Endothelial cell of umbilical vein (primary cell): Measurements from ENCODE around the gene CHN2. TPM values are rescaled to one million over a fixed set of nuclear protein-coding genes. Genes with fewer than 3 reads are reported as not detected.

ENCODE experiments used
- BruUV-seq: library from RNA; stranded (reverse); fragments of 400-500 nt; replicated peaks from 2 replicates; lab custom pipeline; 2021; lab: Mats Ljungman, UMichigan
- CTCF ChIA-PET: fragments of 300-600, 350-600 bp; sonication (Branson Sonifier 250); formaldehyde crosslinking; loops from one replicate; lab custom pipeline; 2021; ENCODE audit warnings: antibody characterized with exemption, inconsistent platforms; lab: Charles Lee
- POLR2A ChIA-PET: fragments of 300-600, 350-600 bp; sonication (Branson Sonifier 250); formaldehyde crosslinking; loops from one replicate; lab custom pipeline; 2021; ENCODE audit warnings: antibody characterized with exemption, inconsistent platforms; lab: Charles Lee
- DNase-seq: peaks from one replicate; pipeline ENCODE4 v3.0.0-alpha.2; 2011; ENCODE audit warnings: low read depth, low spot score
- FAIRE-seq: peaks from 2 replicates; lab custom pipeline; 2011; peaks lifted over from hg19 to GRCh38; lab: Jason Lieb, UNC
- H2AFZ ChIP-seq: 2 replicates; pipeline ENCODE4 v1.6.0; 2012; ENCODE audit warnings: low read depth, low read length, control low read depth, inconsistent platforms
- H3K27ac ChIP-seq: 2 replicates; pipeline ENCODE4 v1.5.1; 2011; ENCODE audit warnings: low read depth, mild to moderate bottlenecking, control low read depth, low read length, moderate library complexity; ENCODE audit not compliant: insufficient read depth
- H3K27me3 ChIP-seq, 2 experiments: 2 replicates each; pipeline versions ENCODE4 v1.6.0 to v1.6.1; 2011; ENCODE audit warnings: low read length in 2 of 2, mixed read lengths in 1 of 2; ENCODE audit not compliant: control insufficient read depth in 2 of 2, insufficient read depth in 2 of 2
- H3K36me3 ChIP-seq, 2 experiments: 2 replicates in 1 of 2; 3 replicates in 1 of 2; pipeline ENCODE4 v1.5.1; 2011; ENCODE audit warnings: low read length in 2 of 2, mild to moderate bottlenecking in 1 of 2, moderate library complexity in 1 of 2; ENCODE audit not compliant: control insufficient read depth in 2 of 2, insufficient read depth in 2 of 2; ENCODE audit errors: extremely low read depth in 1 of 2
- H3K4me1 ChIP-seq: 3 replicates; pipeline ENCODE4 v1.5.1; 2011; ENCODE audit warnings: mild to moderate bottlenecking, low read length; ENCODE audit not compliant: control insufficient read depth, insufficient read depth; ENCODE audit errors: extremely low read depth
- H3K4me2 ChIP-seq: 2 replicates; pipeline ENCODE4 v1.6.1; 2011; ENCODE audit warnings: low read length, control low read depth, mixed read lengths; ENCODE audit not compliant: insufficient read depth
- H3K4me3 ChIP-seq, 3 experiments: fragments of 200-600 bp in 1 of 3; sonication (generic), shearing (Covaris generic) in 1 of 3; replicated peaks in 1 of 3; 2 replicates each; pipeline ENCODE4 v1.5.1; 2011 to 2016; ENCODE audit warnings: control low read depth in 3 of 3, low read length in 3 of 3, mild to moderate bottlenecking in 2 of 3, inconsistent platforms in 1 of 3, low read depth in 1 of 3, moderate library complexity in 1 of 3; ENCODE audit not compliant: insufficient read depth in 1 of 3
- H3K79me2 ChIP-seq: 2 replicates; pipeline ENCODE4 v1.6.0; 2012; ENCODE audit warnings: low read length, inconsistent platforms; ENCODE audit not compliant: control insufficient read depth, insufficient read depth
- H3K9ac ChIP-seq: replicated peaks from 2 replicates; pipeline ENCODE3; 2011; ENCODE audit warnings: low read length, control low read depth; ENCODE audit not compliant: insufficient read depth; ENCODE audit errors: extremely low read depth
- H3K9me1 ChIP-seq: replicated peaks from 3 replicates; pipeline ENCODE4 v1.6.0; 2011; ENCODE audit warnings: mild to moderate bottlenecking, low read length; ENCODE audit not compliant: control insufficient read depth, insufficient read depth; ENCODE audit errors: extremely low read depth
- H3K9me3 ChIP-seq: replicated peaks from 2 replicates; pipeline ENCODE4 v1.5.1; 2012; ENCODE audit warnings: low read length, inconsistent platforms; ENCODE audit not compliant: control insufficient read depth, insufficient read depth
- H4K20me1 ChIP-seq: replicated peaks from 2 replicates; pipeline ENCODE3; 2011; ENCODE audit warnings: mild to moderate bottlenecking, low read length; ENCODE audit not compliant: control insufficient read depth, insufficient read depth; ENCODE audit errors: extremely low read depth
- CTCF ChIP-seq, 2 donors: IDR thresholded peaks; 1 replicate in 1 of 2; 2 replicates in 1 of 2; pipeline ENCODE4 v1.5.1; 2011; ENCODE audit warnings: low read length in 2 of 2, mild to moderate bottlenecking in 2 of 2, moderate library complexity in 2 of 2, control low read depth in 1 of 2, inconsistent platforms in 1 of 2, low read depth in 1 of 2; ENCODE audit not compliant: insufficient read depth in 1 of 2; ENCODE audit errors: extremely low read depth in 1 of 2
- EZH2 ChIP-seq: IDR thresholded peaks from 2 replicates; pipeline ENCODE4 v1.6.1; 2012; ENCODE audit warnings: borderline replicate concordance, low read depth, mild to moderate bottlenecking, moderate library complexity, low read length, inconsistent platforms; ENCODE audit not compliant: severe bottlenecking
- FOS ChIP-seq: IDR thresholded peaks from 2 replicates; pipeline ENCODE4 v1.6.1; 2011; ENCODE audit warnings: mild to moderate bottlenecking, low read length, moderate library complexity, borderline replicate concordance; ENCODE audit not compliant: insufficient read depth
- GATA2 ChIP-seq: IDR thresholded peaks from 2 replicates; pipeline ENCODE4 v1.7.0; 2011; ENCODE audit warnings: low read depth, mild to moderate bottlenecking, moderate library complexity, mixed read lengths, low read length; ENCODE audit not compliant: insufficient read length, insufficient read depth
- JUN ChIP-seq: IDR thresholded peaks from 2 replicates; pipeline ENCODE4 v1.6.1; 2011; ENCODE audit warnings: borderline replicate concordance, low read depth; ENCODE audit not compliant: insufficient read length, insufficient read depth
- MAX ChIP-seq: IDR thresholded peaks from 2 replicates; pipeline ENCODE4 v1.6.1; 2011; ENCODE audit not compliant: insufficient read depth, insufficient read length
- MYC ChIP-seq: IDR thresholded peaks from one replicate; pipeline ENCODE4 v1.6.1; 2011; ENCODE audit warnings: mild to moderate bottlenecking, low read depth, low read length
- POLR2A ChIP-seq: IDR thresholded peaks from 2 replicates; pipeline ENCODE4 v1.6.1; 2012; ENCODE audit warnings: low read depth, mild to moderate bottlenecking, control low read depth, low read length
- POLR2AphosphoS5 ChIP-seq: IDR thresholded peaks from 2 replicates; pipeline ENCODE4 v1.6.1; 2012; ENCODE audit warnings: low read depth, mild to moderate bottlenecking, control low read depth, low read length, moderate library complexity; ENCODE audit not compliant: insufficient read depth
- dilution Hi-C: fragments of 300-500 bp; cut with MboI; formaldehyde crosslinking; loops from one replicate; pipeline ENCODE4 v1.15.0; 2019; ENCODE audit warnings: low sequenced_read_pairs; ENCODE audit not compliant: extremely low pct_ligation_motif_present
- intact Hi-C: fragments of 100-400 bp; cut with micrococcal nuclease; formaldehyde crosslinking; loops from one replicate; pipeline ENCODE4 v1.10.0; 2022
- polyA plus RNA-seq, 4 experiments: library from polyadenylated mRNA; depleted of rRNA in 3 of 4; stranded (reverse) in 3 of 4; unstranded in 1 of 4; fragments of >200 nt; gene quantifications; 2 replicates each; pipeline versions ENCODE4 v1.2.1 to v1.2.3, GENCODE V29; 2011 to 2012; ENCODE audit warnings: missing spikeins in 1 of 4
- total RNA-seq: library from RNA; stranded (reverse); gene quantifications from 2 replicates; pipeline ENCODE4 v1.2.3, GENCODE V29; 2021

Gene CHN2
- total and polyA plus RNA-seq, 2 donors (not counting 3 experiments of a cell fraction or from before 2014, with no cell fraction given), result 1.4 to 5.0 TPM

GRCh38 chr7:29356631-29357030 lies 162.1 kb downstream of the CHN2 start:
- intact Hi-C loops (no loop called here), dilution Hi-C loops (no loop called here)
- H3K4me2 ChIP-seq, result no peak overlapping the region
- FAIRE-seq (no peak), DNase-seq (no peak)
- POLR2A ChIA-PET, result no interaction called here
- H3K4me1 ChIP-seq, result no peaks in the 10 kb centered on the region
- H4K20me1 ChIP-seq, result no peaks in the 10 kb centered on the region
- CTCF ChIA-PET, result interaction anchor here (0.7 kb wide), 1 partner anchor 16 kb away, joined by 4 read pairs; no protein-coding TSS in a partner anchor
- H3K27ac ChIP-seq, result no peak overlapping the region
- no peaks in the 10 kb centered on the region for H3K9me1 ChIP-seq
- BruUV-seq, result no TSS peak
- no peaks in the 10 kb centered on the region for H3K27me3 ChIP-seq
- H3K9me3 ChIP-seq, result no peaks in the 10 kb centered on the region
- TF ChIP-seq EZH2 (no peak), JUN (no peak), POLR2A (no peak), POLR2AphosphoS5 (no peak), MAX (no peak), MYC (no peak), CTCF (IDR thresholded peaks at IDR 0.05; ENCODE audit: extremely low read depth in 1 of 2, insufficient read depth in 1 of 2, low read depth in 1 of 2, low read length in 2 of 2) (no peak), FOS (no peak), GATA2 (no peak)
- H3K9ac ChIP-seq, result no peak overlapping the region
- H3K36me3 ChIP-seq, result no peaks in the 10 kb centered on the region
- no peak overlapping the region for H3K4me3 ChIP-seq
- H2AFZ ChIP-seq, result no peak overlapping the region
- H3K79me2 ChIP-seq, result no peaks in the 10 kb centered on the region
